NCI-H2196 (cell line): ENCODE results near the gene TMSB15B.
"Not testable (repeated sequence)": the region's sequence is repeated elsewhere in the genome, so short reads cannot be mapped to it uniquely, and the experiment has no call there.

ENCODE experiments used
- DNase-seq: peaks from one replicate; lab custom pipeline; 2025; ENCODE audit not compliant: unreplicated experiment; lab: John Stamatoyannopoulos, UW

The TMSB15B gene

GRCh38 chrX:103962411-103963278 is at the start of gene TMSB15B:
Gene TMSB15B (plus strand): TSS chrX:103962627.
- not testable (repeated sequence) for DNase-seq

GRCh38 chrX:103913356-103914020 is 48.9 kb upstream of the TMSB15B start:
- no peak for DNase-seq

- peak; percentile 28 for DNase-seq
Observed at GRCh38 chrX:103918050-103918449, 44.4 kb upstream of the TMSB15B start.

GRCh38 chrX:103918571-103919269 is 43.7 kb upstream of the TMSB15B start:
- peak; percentile 56 for DNase-seq

- DNase-seq, result peak; percentile 30
Observed at GRCh38 chrX:103919270-103919637, 43.2 kb upstream of the TMSB15B start.

GRCh38 chrX:103920515-103920914 is 41.9 kb upstream of the TMSB15B start:
- DNase-seq, result not testable (repeated sequence)

- DNase-seq, result no peak
Observed at GRCh38 chrX:103927030-103927429, 35.4 kb upstream of the TMSB15B start.

- no peak for DNase-seq
Observed at GRCh38 chrX:103927633-103928032, 34.8 kb upstream of the TMSB15B start.

- no peak for DNase-seq
Observed at GRCh38 chrX:103932133-103932532, 30.3 kb upstream of the TMSB15B start.

GRCh38 chrX:103940257-103940656 is 22.2 kb upstream of the TMSB15B start:
- DNase-seq, result not testable (repeated sequence)

GRCh38 chrX:103941201-103941975 is 21.0 kb upstream of the TMSB15B start:
- peak; percentile 10 for DNase-seq

GRCh38 chrX:103949506-103949905 is 12.9 kb upstream of the TMSB15B start:
- no peak for DNase-seq

- no peak for DNase-seq
Observed at GRCh38 chrX:103953353-103953752, 9.1 kb upstream of the TMSB15B start.

GRCh38 chrX:103954259-103954658 is 8.2 kb upstream of the TMSB15B start:
- no peak for DNase-seq

GRCh38 chrX:103960599-103960998 is 1.8 kb upstream of the TMSB15B start:
- not testable (repeated sequence) for DNase-seq

- DNase-seq, result not testable (repeated sequence)
Observed at GRCh38 chrX:103983508-103983907, 21.1 kb downstream of the TMSB15B start.

- DNase-seq, result no peak
Observed at GRCh38 chrX:103999234-103999633, 36.8 kb downstream of the TMSB15B start.

- DNase-seq, result no peak
Observed at GRCh38 chrX:104008831-104009230, 46.4 kb downstream of the TMSB15B start.

GRCh38 chrX:104013158-104013557 is 50.7 kb downstream of the TMSB15B start:
- DNase-seq, result no peak

- no peak for DNase-seq
Observed at GRCh38 chrX:104013606-104014005, 51.2 kb downstream of the TMSB15B start, which contains the start of gene H2BW1. Gene H2BW1 (minus strand): TSS chrX:104013708. CDS start chrX:104013576, 132 bp downstream.

- not testable (repeated sequence) for DNase-seq
Observed at GRCh38 chrX:104015576-104015975, 53.1 kb downstream of the TMSB15B start.
